Measurements from ENCODE around the gene NHSL2.

DNA sequence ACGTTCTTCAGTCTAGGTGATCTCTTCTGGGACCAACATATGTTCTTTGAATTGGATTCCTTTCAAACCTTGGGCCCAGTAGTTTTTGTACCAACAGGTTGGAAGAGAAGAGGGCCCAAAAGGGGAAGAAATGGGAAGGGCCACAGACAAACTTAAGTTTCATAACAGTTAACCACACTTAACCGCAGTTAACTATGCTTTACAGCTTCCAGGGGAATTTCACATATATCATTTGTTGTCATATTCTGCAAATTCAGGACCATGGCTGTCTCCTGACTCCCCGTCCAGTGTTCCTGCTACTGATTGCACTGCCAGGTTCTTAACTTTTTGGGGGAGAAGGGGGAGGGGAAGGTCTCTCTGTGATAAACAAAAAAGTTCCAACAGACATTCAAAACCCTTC, 186.5 kb downstream of the NHSL2 start:
- TF ChIP-seq, protein P1, sequence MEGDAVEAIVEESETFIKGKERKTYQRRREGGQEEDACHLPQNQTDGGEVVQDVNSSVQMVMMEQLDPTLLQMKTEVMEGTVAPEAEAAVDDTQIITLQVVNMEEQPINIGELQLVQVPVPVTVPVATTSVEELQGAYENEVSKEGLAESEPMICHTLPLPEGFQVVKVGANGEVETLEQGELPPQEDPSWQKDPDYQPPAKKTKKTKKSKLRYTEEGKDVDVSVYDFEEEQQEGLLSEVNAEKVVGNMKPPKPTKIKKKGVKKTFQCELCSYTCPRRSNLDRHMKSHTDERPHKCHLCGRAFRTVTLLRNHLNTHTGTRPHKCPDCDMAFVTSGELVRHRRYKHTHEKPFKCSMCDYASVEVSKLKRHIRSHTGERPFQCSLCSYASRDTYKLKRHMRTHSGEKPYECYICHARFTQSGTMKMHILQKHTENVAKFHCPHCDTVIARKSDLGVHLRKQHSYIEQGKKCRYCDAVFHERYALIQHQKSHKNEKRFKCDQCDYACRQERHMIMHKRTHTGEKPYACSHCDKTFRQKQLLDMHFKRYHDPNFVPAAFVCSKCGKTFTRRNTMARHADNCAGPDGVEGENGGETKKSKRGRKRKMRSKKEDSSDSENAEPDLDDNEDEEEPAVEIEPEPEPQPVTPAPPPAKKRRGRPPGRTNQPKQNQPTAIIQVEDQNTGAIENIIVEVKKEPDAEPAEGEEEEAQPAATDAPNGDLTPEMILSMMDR (conservative IDR thresholded peaks at IDR 0.05 in 1 of 2, IDR thresholded peaks at IDR 0.05 in 1 of 2; ENCODE audit: extremely low read depth in 1 of 2, insufficient read depth in 1 of 2, low read depth in 1 of 2, low read length in 2 of 2) = no peak
- no peak for TF ChIP-seq EZH2 (IDR thresholded peaks at IDR 0.05; ENCODE audit: borderline replicate concordance, low read length)
